Pulmonary artery endothelial cell (primary cell): Measurements from ENCODE around the gene AK9. TPM values are rescaled to one million over a fixed set of nuclear protein-coding genes. Genes with fewer than 3 reads are reported as not detected.

Experiments
- DNase-seq: peaks from one replicate; pipeline ENCODE4 v3.0.0-alpha.2; 2011; ENCODE audit warnings: low read depth, low spot score
- total RNA-seq: library from RNA; depleted of rRNA; stranded (reverse); fragments of >200 nt; gene quantifications from 2 replicates; pipeline ENCODE4 v1.2.3, GENCODE V29; 2014

AK9 gene
- total RNA-seq, 1 donor from 2014 or later: 5.9 TPM

GRCh38 chr6:109513571-109514071 is 177.4 kb downstream of the AK9 start:
- peak; percentile 4 for DNase-seq

- no peak for DNase-seq
Observed at GRCh38 chr6:109512271-109512817, 178.7 kb downstream of the AK9 start.

DNA sequence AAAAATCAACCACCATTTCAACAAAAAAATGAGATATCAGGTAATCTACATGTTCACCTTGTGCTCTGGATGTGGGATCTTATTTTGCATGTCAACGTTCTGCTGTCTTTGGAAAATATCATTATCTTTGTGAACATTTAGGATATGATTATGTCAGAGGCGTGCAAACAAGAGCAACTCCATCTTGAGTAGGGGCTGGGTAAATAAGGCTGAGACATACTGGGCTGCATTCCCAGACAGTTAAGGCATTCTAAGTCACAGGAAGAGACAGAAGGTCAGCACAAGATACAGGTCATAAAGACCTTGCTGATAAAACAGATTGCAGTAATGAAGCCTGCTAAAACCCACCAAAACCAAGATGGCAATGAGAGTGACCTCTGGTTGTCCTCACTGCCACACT is 179.2 kb downstream of the AK9 start:
- no peak for DNase-seq

- DNase-seq: no peak
Observed at GRCh38 chr6:109510358-109510757, 180.6 kb downstream of the AK9 start.

- no peak for DNase-seq
Observed at GRCh38 chr6:109508166-109508860, 182.7 kb downstream of the AK9 start.

DNA sequence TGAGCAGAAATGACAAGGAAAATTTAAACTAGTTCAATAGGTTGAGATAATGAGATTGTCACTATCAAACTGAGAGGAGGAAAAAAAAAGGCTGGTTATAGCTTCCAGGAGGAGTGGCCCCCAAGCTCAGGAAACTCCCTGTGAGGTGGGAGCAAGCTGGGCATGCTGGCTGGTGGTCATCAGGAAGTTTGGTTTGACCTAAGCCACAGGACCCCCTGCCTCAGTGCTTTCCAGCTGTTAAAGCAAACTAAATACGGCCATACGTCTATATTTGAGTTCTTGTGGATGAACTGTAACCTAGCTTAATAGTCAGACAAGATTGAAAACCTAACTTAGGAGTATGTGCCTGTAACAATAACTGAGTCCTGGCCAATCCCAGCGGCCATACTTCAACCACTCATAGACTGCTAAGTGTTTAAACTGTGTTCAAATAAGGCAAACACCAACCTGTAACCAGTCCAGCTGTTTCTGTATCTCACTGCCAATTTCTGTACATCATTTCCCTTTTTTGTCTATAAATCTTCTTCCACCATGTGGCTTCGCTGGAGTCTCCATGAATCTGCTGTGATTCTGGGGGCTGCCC is 183.4 kb downstream of the AK9 start:
- DNase-seq: no peak

DNA sequence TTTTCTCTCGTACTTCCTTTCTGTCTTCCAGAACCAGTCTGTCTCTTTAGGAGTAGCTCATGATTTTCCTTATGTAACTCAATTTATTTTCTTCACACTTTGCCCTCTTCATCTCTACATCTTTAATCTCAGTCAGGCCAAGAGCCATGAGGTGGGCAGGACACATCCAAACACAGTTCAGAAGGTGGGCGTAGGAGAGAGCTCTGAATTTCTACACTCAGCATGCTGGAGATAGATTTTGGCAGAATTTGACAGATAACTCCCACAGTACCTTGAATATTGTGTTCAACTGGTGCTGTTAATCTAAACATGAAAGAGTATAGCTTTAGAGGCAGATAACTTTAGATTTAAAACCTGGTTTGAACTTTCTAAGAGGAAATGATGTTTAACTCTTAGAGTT is 184.2 kb downstream of the AK9 start:
- no peak for DNase-seq

GRCh38 chr6:109506314-109506713 is 184.7 kb downstream of the AK9 start:
- DNase-seq: no peak

GRCh38 chr6:109503327-109504224 is 187.4 kb downstream of the AK9 start:
- DNase-seq: no peak

DNA sequence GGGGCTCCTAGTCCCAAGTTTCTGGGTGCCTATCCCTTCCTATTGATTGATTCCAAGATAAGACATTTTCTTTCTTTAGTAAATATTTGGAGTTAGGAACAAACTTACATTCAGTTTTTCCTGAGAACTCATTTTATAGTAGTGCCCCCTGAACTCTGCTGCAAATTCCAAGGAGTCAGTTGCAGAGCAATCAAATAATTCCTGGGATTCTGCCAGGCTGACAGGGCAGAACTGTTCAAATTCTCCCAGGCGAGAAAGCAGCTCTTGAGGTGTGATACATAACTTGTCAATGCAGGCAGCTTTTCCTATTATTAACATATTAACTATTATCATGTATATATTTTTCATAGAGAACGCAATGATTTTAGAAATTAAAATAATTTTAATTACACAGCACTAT is 192.1 kb downstream of the AK9 start:
- no peak for DNase-seq

GRCh38 chr6:109498052-109498451 is 192.9 kb downstream of the AK9 start:
- no peak for DNase-seq

DNA sequence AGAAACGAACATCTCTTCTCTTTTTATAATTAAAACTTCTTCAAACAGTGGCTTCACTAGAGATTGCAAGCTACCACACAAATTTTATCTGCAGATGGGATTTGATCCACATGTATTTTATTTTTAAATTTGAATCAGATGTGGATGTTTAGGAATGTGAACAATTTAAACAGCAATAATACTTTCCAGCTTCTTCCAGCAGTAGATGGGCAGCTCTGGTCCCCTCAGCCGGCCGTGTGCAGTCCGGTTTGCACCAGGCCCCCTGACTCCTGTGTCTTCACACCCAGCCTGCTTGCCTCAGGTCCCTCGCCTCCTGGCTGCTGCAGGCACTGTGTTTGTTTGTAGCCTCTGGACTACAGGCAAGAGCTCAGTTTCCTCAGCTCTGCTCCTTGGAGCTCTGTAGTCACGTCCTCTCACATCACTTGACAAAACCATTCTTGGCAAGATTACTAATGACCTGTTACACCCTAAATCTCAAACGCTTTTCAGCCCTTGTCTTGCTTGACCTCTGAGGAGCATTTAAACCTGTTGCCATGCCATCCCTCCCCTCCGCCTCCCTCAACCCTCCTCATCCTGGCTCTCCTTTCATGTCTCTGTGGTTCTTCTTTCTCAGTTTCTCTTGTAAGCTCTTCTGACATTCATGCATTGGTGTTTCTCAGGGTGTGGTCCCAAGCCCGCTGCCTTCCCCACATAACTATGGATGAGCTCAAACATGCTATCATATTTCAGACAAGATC is 194.8 kb downstream of the AK9 start:
- DNase-seq: no peak

GRCh38 chr6:109493865-109494264 is 197.1 kb downstream of the AK9 start:
- no peak for DNase-seq

DNA sequence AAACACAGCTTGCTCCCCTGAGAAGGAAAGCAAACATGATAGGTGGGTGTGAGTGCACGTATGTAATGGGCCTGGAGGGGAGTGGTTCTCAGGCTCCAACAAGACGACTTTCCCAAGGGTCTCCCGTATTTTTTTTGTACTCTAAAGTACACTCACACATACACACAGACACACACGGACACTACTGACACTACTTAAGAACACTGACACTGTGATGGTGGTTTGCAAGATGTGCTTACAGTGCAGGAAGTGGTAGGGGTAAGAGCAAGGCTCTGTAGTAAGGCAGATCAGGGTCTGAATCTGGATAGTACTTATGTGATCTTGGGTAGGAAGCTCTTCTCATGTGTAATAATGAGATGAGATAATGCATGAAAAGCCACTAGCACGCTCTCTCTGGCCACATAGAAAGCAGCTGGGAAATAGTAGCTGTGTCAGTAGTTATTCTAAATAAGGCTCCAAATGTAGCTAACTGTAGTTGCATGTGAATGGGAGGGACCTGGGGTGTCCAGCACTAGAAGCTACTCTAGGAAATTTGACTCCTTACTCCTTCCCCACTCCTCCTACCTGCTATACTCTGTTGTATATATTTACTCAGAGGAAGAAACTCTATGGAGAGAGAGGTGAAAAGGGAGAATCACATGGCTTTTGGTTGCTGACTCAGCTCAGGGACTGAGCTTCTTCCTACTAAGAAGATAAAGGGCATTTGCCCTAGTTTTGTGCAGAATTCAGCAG is 199.6 kb downstream of the AK9 start:
- DNase-seq: no peak

GRCh38 chr6:109490713-109491112 is 200.3 kb downstream of the AK9 start:
- DNase-seq: no peak

GRCh38 chr6:109488001-109488400 is 203.0 kb downstream of the AK9 start:
- DNase-seq: no peak

- DNase-seq: no peak
Observed at GRCh38 chr6:109486068-109486467, 204.9 kb downstream of the AK9 start.

DNA sequence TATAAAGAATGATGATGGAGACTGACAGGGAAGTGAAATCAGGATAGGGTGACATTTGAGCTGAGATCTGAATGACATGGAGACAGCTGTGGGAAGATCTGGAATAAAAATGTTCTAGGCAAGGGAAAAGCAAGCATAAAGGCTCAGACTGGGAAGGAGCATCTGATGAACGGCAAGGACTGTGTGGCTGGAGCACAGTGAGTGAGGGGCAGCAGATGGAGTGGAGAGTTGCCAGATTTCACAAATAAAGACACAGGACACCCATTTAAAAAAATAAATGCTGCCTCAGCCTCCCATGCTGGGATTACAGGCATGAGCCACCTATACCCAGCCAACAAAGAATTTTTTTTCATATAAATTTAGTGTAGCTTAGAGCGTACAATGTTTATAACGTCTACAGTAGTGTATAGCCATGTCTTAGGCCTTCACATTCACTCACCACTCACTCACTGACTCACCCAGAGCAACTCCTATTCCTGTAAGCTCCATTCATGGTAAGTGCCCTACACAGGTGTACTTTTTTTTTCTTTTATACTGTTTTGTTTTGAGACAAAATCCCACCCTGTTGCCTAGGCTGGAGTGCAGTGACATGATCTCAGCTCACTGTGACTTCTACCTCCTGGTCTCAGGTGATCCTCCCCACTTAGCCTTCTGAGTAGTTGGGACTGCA is 205.6 kb downstream of the AK9 start:
- DNase-seq: no peak

GRCh38 chr6:109484122-109484521 is 206.9 kb downstream of the AK9 start:
- DNase-seq: no peak

GRCh38 chr6:109483735-109484057 is 207.3 kb downstream of the AK9 start:
- no peak for DNase-seq
